ENCODE results near the gene UQCRHL.

Gene UQCRHL

GRCh38 chr1:15826810-15827507 lies 19.5 kb upstream of the UQCRHL start:
- no peak overlapping the region for H3K4me2 ChIP-seq (ENCODE audit: low read length)
- H3K9ac ChIP-seq = no peak overlapping the region
- H3K36me3 ChIP-seq (ENCODE audit: control insufficient read depth, insufficient read depth, low read length) = no peaks in the 10 kb centered on the region
- no peaks in the 10 kb centered on the region for H3K9me3 ChIP-seq (ENCODE audit: control insufficient read depth, low read length)
- no peaks in the 10 kb centered on the region for H3K79me2 ChIP-seq
- H3K27me3 ChIP-seq (ENCODE audit: control insufficient read depth, insufficient read depth, low read length) = no peaks in the 10 kb centered on the region
- no peak overlapping the region for H2AFZ ChIP-seq
- no peak overlapping the region for H3K4me3 ChIP-seq (ENCODE audit: low read depth, low read length)
- H3K27ac ChIP-seq = no peak overlapping the region
- TF ChIP-seq CTCF (IDR thresholded peaks at IDR 0.05) = no peak
- no peaks in the 10 kb centered on the region for H3K4me1 ChIP-seq

- Histone ChIP-seq H3K4me3 (ENCODE audit: low read depth, low read length) (no peak overlapping the region), H3K27ac (peak overlapping the region; percentile 42), H2AFZ (peak overlapping the region; percentile 38), H3K79me2 (no peaks in the 10 kb centered on the region), H3K36me3 (ENCODE audit: control insufficient read depth, insufficient read depth, low read length) (no peaks in the 10 kb centered on the region), H3K9ac (no peak overlapping the region), H3K9me3 (ENCODE audit: control insufficient read depth, low read length) (no peaks in the 10 kb centered on the region), H3K4me2 (ENCODE audit: low read length) (peak overlapping the region; percentile 9), H3K4me1 (no peaks in the 10 kb centered on the region), H3K27me3 (ENCODE audit: control insufficient read depth, insufficient read depth, low read length) (no peaks in the 10 kb centered on the region)
- no peak for TF ChIP-seq CTCF (IDR thresholded peaks at IDR 0.05)
These were observed 18.4 kb upstream of the UQCRHL start for GRCh38 chr1:15825800-15826199.

GRCh38 chr1:15820478-15820877 lies 13.0 kb upstream of the UQCRHL start:
- no peak for TF ChIP-seq CTCF (IDR thresholded peaks at IDR 0.05)
- Histone ChIP-seq H3K9ac (no peak overlapping the region), H3K4me1 (no peaks in the 10 kb centered on the region), H2AFZ (no peak overlapping the region), H3K4me2 (ENCODE audit: low read length) (no peak overlapping the region), H3K36me3 (ENCODE audit: control insufficient read depth, insufficient read depth, low read length) (no peaks in the 10 kb centered on the region), H3K4me3 (ENCODE audit: low read depth, low read length) (no peak overlapping the region), H3K79me2 (no peaks in the 10 kb centered on the region), H3K27me3 (ENCODE audit: control insufficient read depth, insufficient read depth, low read length) (no peaks in the 10 kb centered on the region), H3K27ac (no peak overlapping the region), H3K9me3 (ENCODE audit: control insufficient read depth, low read length) (no peaks in the 10 kb centered on the region)

- H3K79me2 ChIP-seq = no peaks in the 10 kb centered on the region
- no peaks in the 10 kb centered on the region for H3K9me3 ChIP-seq (ENCODE audit: control insufficient read depth, low read length)
- H3K4me3 ChIP-seq (ENCODE audit: low read depth, low read length) = no peak overlapping the region
- no peak overlapping the region for H2AFZ ChIP-seq
- H3K27ac ChIP-seq = no peak overlapping the region
- H3K9ac ChIP-seq = no peak overlapping the region
- H3K36me3 ChIP-seq (ENCODE audit: control insufficient read depth, insufficient read depth, low read length) = no peaks in the 10 kb centered on the region
- no peak for TF ChIP-seq CTCF (IDR thresholded peaks at IDR 0.05)
- H3K4me2 ChIP-seq (ENCODE audit: low read length) = no peak overlapping the region
- no peaks in the 10 kb centered on the region for H3K27me3 ChIP-seq (ENCODE audit: control insufficient read depth, insufficient read depth, low read length)
- no peaks in the 10 kb centered on the region for H3K4me1 ChIP-seq
These were observed 9.2 kb upstream of the UQCRHL start for GRCh38 chr1:15816674-15817073.

GRCh38 chr1:15810073-15810472 lies 2.6 kb upstream of the UQCRHL start:
- no peak for TF ChIP-seq CTCF (IDR thresholded peaks at IDR 0.05)
- Histone ChIP-seq H3K9me3 (ENCODE audit: control insufficient read depth, low read length) (no peaks in the 10 kb centered on the region), H3K27ac (no peak overlapping the region), H3K9ac (no peak overlapping the region), H3K27me3 (ENCODE audit: control insufficient read depth, insufficient read depth, low read length) (no peaks in the 10 kb centered on the region), H3K79me2 (no peaks in the 10 kb centered on the region), H3K4me1 (no peaks in the 10 kb centered on the region), H3K4me2 (ENCODE audit: low read length) (no peak overlapping the region), H2AFZ (no peak overlapping the region), H3K4me3 (ENCODE audit: low read depth, low read length) (no peak overlapping the region), H3K36me3 (ENCODE audit: control insufficient read depth, insufficient read depth, low read length) (no peaks in the 10 kb centered on the region)
